IMR-90 (cell line): ENCODE data around the gene UNC93A. TPM values are rescaled to one million over a fixed set of nuclear protein-coding genes. Genes with fewer than 3 reads are reported as not detected.

ENCODE experiments used
- ATAC-seq: fragments of 200-7000 bp; cut with Tn5 transposase; 2 replicates; pipeline ENCODE4 v1.9.1; 2020; ENCODE audit warnings: low read depth, mild to moderate bottlenecking, moderate library complexity
- BruUV-seq: library from RNA; stranded (reverse); fragments of 400-500 nt; replicated peaks from 2 replicates; lab custom pipeline; 2021; lab: Mats Ljungman, UMichigan
- CTCF ChIA-PET: fragments of 300-600 bp; formaldehyde crosslinking; extraction: SDS; loops from one replicate; lab custom pipeline; 2021; ENCODE audit warnings: antibody characterized with exemption; lab: Yijun Ruan, JAX
- POLR2A ChIA-PET: fragments of 300-600 bp; sonication (Branson Sonifier 250); formaldehyde crosslinking; loops from one replicate; lab custom pipeline; 2022; ENCODE audit warnings: antibody characterized with exemption; ENCODE audit not compliant: unreplicated experiment; lab: Charles Lee
- DNase-seq: peaks from one replicate; pipeline ENCODE4 v3.0.0; 2013
- H2AFZ ChIP-seq: replicated peaks from 2 replicates; pipeline ENCODE3; 2013; ENCODE audit warnings: low read length, mild to moderate bottlenecking; ENCODE audit not compliant: poor library complexity
- H2AK5ac ChIP-seq: 2 replicates; pipeline ENCODE4 v1.6.1; 2013; ENCODE audit warnings: low read depth, low read length, inconsistent platforms
- H2AK9ac ChIP-seq: replicated peaks from 2 replicates; pipeline ENCODE3; 2013; ENCODE audit warnings: mild to moderate bottlenecking, low read depth, low read length, moderate library complexity; ENCODE audit not compliant: poor library complexity
- H2BK120ac ChIP-seq: 2 replicates; pipeline ENCODE4 v1.6.1; 2013; ENCODE audit warnings: low read depth, low read length, inconsistent platforms
- H2BK15ac ChIP-seq: 3 replicates; pipeline ENCODE4 v1.6.1; 2013; ENCODE audit warnings: low read depth, low read length, inconsistent platforms
- H2BK20ac ChIP-seq: 2 replicates; pipeline ENCODE4 v1.6.1; 2013; ENCODE audit warnings: low read depth, mild to moderate bottlenecking, inconsistent platforms, low read length, moderate library complexity
- H2BK5ac ChIP-seq: 2 replicates; pipeline ENCODE4 v1.6.1; 2013; ENCODE audit warnings: mild to moderate bottlenecking, low read depth, low read length, inconsistent platforms; ENCODE audit not compliant: poor library complexity, severe bottlenecking
- H3K14ac ChIP-seq: replicated peaks from 2 replicates; pipeline ENCODE4 v1.6.1; 2013; ENCODE audit warnings: low read depth, low read length, inconsistent platforms
- H3K18ac ChIP-seq: 2 replicates; pipeline ENCODE4 v1.6.1; 2013; ENCODE audit warnings: low read depth, low read length, control low read depth
- H3K23ac ChIP-seq: 2 replicates; pipeline ENCODE4 v1.6.1; 2013; ENCODE audit warnings: low read depth, low read length, inconsistent platforms
- H3K27ac ChIP-seq: 2 replicates; pipeline ENCODE4 v1.5.1; 2013; ENCODE audit warnings: mild to moderate bottlenecking, control low read depth, low read length; ENCODE audit not compliant: insufficient read depth
- H3K27me3 ChIP-seq: 2 replicates; pipeline ENCODE4 v1.6.1; 2013; ENCODE audit warnings: low read length; ENCODE audit not compliant: control insufficient read depth, insufficient read depth
- H3K36me3 ChIP-seq: 2 replicates; pipeline ENCODE4 v1.6.1; 2013; ENCODE audit warnings: low read length, mixed read lengths; ENCODE audit not compliant: control insufficient read depth, insufficient read depth
- H3K4ac ChIP-seq: 2 replicates; pipeline ENCODE4 v1.6.1; 2013; ENCODE audit warnings: low read depth, low read length, inconsistent platforms
- H3K4me1 ChIP-seq: 2 replicates; pipeline ENCODE4 v1.6.1; 2013; ENCODE audit warnings: low read length, mixed read lengths; ENCODE audit not compliant: control insufficient read depth, insufficient read depth
- H3K4me2 ChIP-seq: 2 replicates; pipeline ENCODE4 v1.6.1; 2013; ENCODE audit warnings: low read depth, mild to moderate bottlenecking, control low read depth, low read length, moderate library complexity
- H3K4me3 ChIP-seq: 2 replicates; pipeline ENCODE4 v1.5.1; 2013; ENCODE audit warnings: low read depth, mild to moderate bottlenecking, control low read depth, low read length, moderate library complexity; ENCODE audit not compliant: insufficient read depth
- H3K56ac ChIP-seq: 2 replicates; pipeline ENCODE4 v1.6.1; 2013; ENCODE audit warnings: low read length, inconsistent platforms; ENCODE audit not compliant: insufficient read depth; ENCODE audit errors: extremely low read depth
- H3K79me1 ChIP-seq, 2 experiments: 2 replicates each; pipeline ENCODE4 v1.6.1; 2013; ENCODE audit warnings: low read length in 2 of 2, inconsistent platforms in 1 of 2, low read depth in 1 of 2
- H3K9ac ChIP-seq: 2 replicates; pipeline ENCODE4 v1.6.1; 2013; ENCODE audit warnings: low read depth, low read length, control low read depth
- H3K9me1 ChIP-seq: 2 replicates; pipeline ENCODE4 v1.6.1; 2013; ENCODE audit warnings: low read length, inconsistent platforms; ENCODE audit not compliant: insufficient read depth
- H3K9me3 ChIP-seq: 2 replicates; pipeline ENCODE4 v1.6.1; 2013; ENCODE audit warnings: low read length; ENCODE audit not compliant: control insufficient read depth, insufficient read depth
- H4K20me1 ChIP-seq: 2 replicates; pipeline ENCODE4 v1.6.1; 2013; ENCODE audit warnings: low read length, inconsistent platforms; ENCODE audit not compliant: insufficient read depth
- H4K5ac ChIP-seq: 2 replicates; pipeline ENCODE4 v1.6.1; 2013; ENCODE audit warnings: mild to moderate bottlenecking, low read depth, low read length, control low read depth
- H4K8ac ChIP-seq, 2 experiments: 2 replicates each; pipeline ENCODE4 v1.6.1; 2013; ENCODE audit warnings: low read depth in 2 of 2, low read length in 2 of 2, control low read depth in 1 of 2, inconsistent platforms in 1 of 2
- H4K91ac ChIP-seq: 2 replicates; pipeline ENCODE4 v1.6.1; 2013; ENCODE audit warnings: low read depth, low read length, inconsistent platforms; ENCODE audit not compliant: insufficient read depth
- BHLHE40 ChIP-seq: fragments of 150-350 bp; IDR thresholded peaks from 2 replicates; pipeline ENCODE4 v1.6.1; 2016; ENCODE audit warnings: mild to moderate bottlenecking, low read depth, low read length
- CEBPB ChIP-seq: IDR thresholded peaks from 2 replicates; pipeline ENCODE4 v1.6.1; 2012; ENCODE audit warnings: low read depth, low read length, improper control_type of control experiment
- CHD1 ChIP-seq: IDR thresholded peaks from 2 replicates; pipeline ENCODE4 v1.6.1; 2012; ENCODE audit warnings: low read depth, low read length, improper control_type of control experiment
- ELK1 ChIP-seq: fragments of 150-350 bp; IDR thresholded peaks from 2 replicates; pipeline ENCODE4 v1.6.1; 2016; ENCODE audit warnings: low read depth, mild to moderate bottlenecking, low read length, moderate library complexity, borderline replicate concordance
- FOS ChIP-seq: fragments of 150-350 bp; IDR thresholded peaks from 2 replicates; pipeline ENCODE4 v1.6.1; 2016; ENCODE audit warnings: low read depth, low read length
- MAFK ChIP-seq: IDR thresholded peaks from 2 replicates; pipeline ENCODE4 v1.6.1; 2012; ENCODE audit warnings: low read depth, low read length, improper control_type of control experiment
- MAZ ChIP-seq: IDR thresholded peaks from 2 replicates; pipeline ENCODE4 v1.6.1; 2012; ENCODE audit warnings: low read depth, mild to moderate bottlenecking, low read length, improper control_type of control experiment, moderate library complexity, borderline replicate concordance
- MXI1 ChIP-seq: IDR thresholded peaks from 2 replicates; pipeline ENCODE4 v1.6.1; 2012; ENCODE audit warnings: low read depth, mild to moderate bottlenecking, low read length, moderate library complexity, borderline replicate concordance
- NFE2L2 ChIP-seq: fragments of 150-350 bp; IDR thresholded peaks from 2 replicates; pipeline ENCODE4 v1.6.1; 2016; ENCODE audit warnings: low read depth, mild to moderate bottlenecking, low read length
- POLR2A ChIP-seq: IDR thresholded peaks from 2 replicates; pipeline ENCODE4 v1.6.1; 2012; ENCODE audit warnings: mild to moderate bottlenecking, low read depth, low read length
- RAD21 ChIP-seq: IDR thresholded peaks from 2 replicates; pipeline ENCODE4 v1.6.1; 2012; ENCODE audit warnings: low read length, improper control_type of control experiment
- RCOR1 ChIP-seq: IDR thresholded peaks from 2 replicates; pipeline ENCODE4 v1.6.1; 2012; ENCODE audit warnings: mild to moderate bottlenecking, low read length, improper control_type of control experiment; ENCODE audit not compliant: insufficient replicate concordance
- RFX5 ChIP-seq: IDR thresholded peaks from 2 replicates; pipeline ENCODE4 v1.8.0; 2012; ENCODE audit warnings: low read depth, mild to moderate bottlenecking, low read length, moderate library complexity
- SMC3 ChIP-seq: fragments of 150-350 bp; IDR thresholded peaks from 2 replicates; pipeline ENCODE4 v1.6.1; 2016; ENCODE audit warnings: low read depth, mild to moderate bottlenecking, antibody characterized with exemption, low read length, moderate library complexity
- WGBS, 2 experiments: methylation state at CpG; one replicate each; pipeline versions ENCODE4 v1.1.5 to v1.1.7; 2013; ENCODE audit warnings: missing lambda C conversion rate in 2 of 2; ENCODE audit not compliant: insufficient read length in 1 of 2; ENCODE audit errors: extremely low coverage in 2 of 2; 5-methylcytosine and 5-hydroxymethylcytosine counted together
- dilution Hi-C: fragments of 300-500 bp; cut with HindIII; formaldehyde crosslinking; loops from one replicate; pipeline ENCODE4 v1.14.3; 2018; ENCODE audit warnings: low sequenced_read_pairs; ENCODE audit not compliant: unreplicated experiment
- in situ Hi-C: fragments of 300-500 bp; cut with MboI; formaldehyde crosslinking; loops from 3 replicates; pipeline ENCODE4 v1.14.3; 2019; ENCODE audit warnings: low sequenced_read_pairs, inconsistent platforms, mixed read lengths
- intact Hi-C: fragments of 100-400 bp; cut with micrococcal nuclease; formaldehyde crosslinking; loops from 2 replicates; pipeline ENCODE4 v1.10.0; 2022
- polyA plus RNA-seq, 3 experiments: library from polyadenylated mRNA; depleted of rRNA; stranded (reverse); fragments of >200 nt; gene quantifications; 2 replicates each; pipeline ENCODE4 v1.2.3, GENCODE V29; 2012; ENCODE audit warnings: low replicate concordance in 1 of 3
- total RNA-seq: library from RNA; depleted of rRNA; stranded (reverse); fragments of >200 nt; gene quantifications from 2 replicates; pipeline ENCODE4 v1.2.3, GENCODE V29; 2012
- TF ChIP-seq, protein P1 (sequence below): conservative IDR thresholded peaks from 2 replicates; pipeline ENCODE4 v1.5.1; 2012; ENCODE audit warnings: mild to moderate bottlenecking, low read depth, low read length, improper control_type of control experiment
- TF ChIP-seq, protein P2 (sequence below): fragments of 150-350 bp; IDR thresholded peaks from 2 replicates; pipeline ENCODE4 v1.6.1; 2017; ENCODE audit warnings: mild to moderate bottlenecking, antibody characterized with exemption, low read length, low read depth

UNC93A gene
- total and polyA plus RNA-seq, 2 of the 4 experiments (the other 2 are of a cell fraction) = not detected

- H3K27me3 ChIP-seq = no peaks in the 10 kb centered on the region
- no peak overlapping the region for H2BK20ac ChIP-seq
- no peak overlapping the region for H3K4ac ChIP-seq
- 66% methylated on average over 12 of the region's 26 CpGs; no CpG with 5 or more reads in 1 of the 2 experiments for WGBS, 2 experiments
- H3K27ac ChIP-seq = no peak overlapping the region
- H3K4me2 ChIP-seq = no peak overlapping the region
- no TSS peak for BruUV-seq
- H2AK5ac ChIP-seq = no peak overlapping the region
- ATAC-seq (no peak), DNase-seq (no peak)
- H2AK9ac ChIP-seq = no peak overlapping the region
- no peaks in the 10 kb centered on the region for H3K9me1 ChIP-seq
- dilution Hi-C loops (no loop called here), intact Hi-C loops (no loop called here), in situ Hi-C loops (no loop called here)
- H3K23ac ChIP-seq = no peak overlapping the region
- H3K56ac ChIP-seq = no peak overlapping the region
- CTCF ChIA-PET = no interaction called here
- H3K18ac ChIP-seq = no peak overlapping the region
- no peak overlapping the region for H2BK120ac ChIP-seq
- no peak for TF ChIP-seq ELK1
- TF ChIP-seq RAD21 = no peak
- TF ChIP-seq CHD1 = no peak
- no peak for TF ChIP-seq MAZ
- TF ChIP-seq, protein P1, sequence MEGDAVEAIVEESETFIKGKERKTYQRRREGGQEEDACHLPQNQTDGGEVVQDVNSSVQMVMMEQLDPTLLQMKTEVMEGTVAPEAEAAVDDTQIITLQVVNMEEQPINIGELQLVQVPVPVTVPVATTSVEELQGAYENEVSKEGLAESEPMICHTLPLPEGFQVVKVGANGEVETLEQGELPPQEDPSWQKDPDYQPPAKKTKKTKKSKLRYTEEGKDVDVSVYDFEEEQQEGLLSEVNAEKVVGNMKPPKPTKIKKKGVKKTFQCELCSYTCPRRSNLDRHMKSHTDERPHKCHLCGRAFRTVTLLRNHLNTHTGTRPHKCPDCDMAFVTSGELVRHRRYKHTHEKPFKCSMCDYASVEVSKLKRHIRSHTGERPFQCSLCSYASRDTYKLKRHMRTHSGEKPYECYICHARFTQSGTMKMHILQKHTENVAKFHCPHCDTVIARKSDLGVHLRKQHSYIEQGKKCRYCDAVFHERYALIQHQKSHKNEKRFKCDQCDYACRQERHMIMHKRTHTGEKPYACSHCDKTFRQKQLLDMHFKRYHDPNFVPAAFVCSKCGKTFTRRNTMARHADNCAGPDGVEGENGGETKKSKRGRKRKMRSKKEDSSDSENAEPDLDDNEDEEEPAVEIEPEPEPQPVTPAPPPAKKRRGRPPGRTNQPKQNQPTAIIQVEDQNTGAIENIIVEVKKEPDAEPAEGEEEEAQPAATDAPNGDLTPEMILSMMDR = no peak
- TF ChIP-seq BHLHE40 = no peak
- TF ChIP-seq POLR2A = no peak
- TF ChIP-seq, protein P2, sequence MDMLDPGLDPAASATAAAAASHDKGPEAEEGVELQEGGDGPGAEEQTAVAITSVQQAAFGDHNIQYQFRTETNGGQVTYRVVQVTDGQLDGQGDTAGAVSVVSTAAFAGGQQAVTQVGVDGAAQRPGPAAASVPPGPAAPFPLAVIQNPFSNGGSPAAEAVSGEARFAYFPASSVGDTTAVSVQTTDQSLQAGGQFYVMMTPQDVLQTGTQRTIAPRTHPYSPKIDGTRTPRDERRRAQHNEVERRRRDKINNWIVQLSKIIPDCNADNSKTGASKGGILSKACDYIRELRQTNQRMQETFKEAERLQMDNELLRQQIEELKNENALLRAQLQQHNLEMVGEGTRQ = no peak
- TF ChIP-seq RCOR1 = no peak
- no peak for TF ChIP-seq SMC3
- TF ChIP-seq CEBPB = no peak
- TF ChIP-seq NFE2L2 = no peak
- no peak for TF ChIP-seq RFX5
- TF ChIP-seq FOS = no peak
- TF ChIP-seq MAFK = no peak
- TF ChIP-seq MXI1 = no peak
- H3K79me1 ChIP-seq = no peaks in the 10 kb centered on the region
- H3K4me1 ChIP-seq = no peaks in the 10 kb centered on the region
- no peak overlapping the region for H2BK5ac ChIP-seq
- H2AFZ ChIP-seq = no peak overlapping the region
- no peaks in the 10 kb centered on the region for H3K36me3 ChIP-seq
- no peak overlapping the region for H4K5ac ChIP-seq
- H4K91ac ChIP-seq = no peak overlapping the region
- no peak overlapping the region for H2BK15ac ChIP-seq
- POLR2A ChIA-PET = no interaction called here
- no peak overlapping the region for H3K9ac ChIP-seq
- no peak overlapping the region for H3K14ac ChIP-seq
- no peak overlapping the region for H4K8ac ChIP-seq
- H3K4me3 ChIP-seq = no peak overlapping the region
- no peaks in the 10 kb centered on the region for H4K20me1 ChIP-seq
- peaks cover 43% of the 10 kb centered on the region for H3K9me3 ChIP-seq
Observed at GRCh38 chr6:167270499-167271311, 20.4 kb upstream of the UNC93A start.
